Lower leg skin (tissue), 4 donors: ENCODE results near the gene WDR18. TPM values are rescaled to one million over a fixed set of nuclear protein-coding genes. Genes with fewer than 3 reads are reported as not detected.

Experiments used
- DNase-seq, 2 donors: peaks; one replicate each; pipeline ENCODE4 v3.0.0-alpha.2; 2019; ENCODE audit warnings: low spot score in 2 of 2
- H3K4me3 ChIP-seq: fragments of 200-600 bp; sonication (generic); 2 replicates; pipeline ENCODE4 v1.5.1; 2017; ENCODE audit warnings: mild to moderate bottlenecking, low read depth; ENCODE audit not compliant: poor library complexity, severe bottlenecking
- CTCF ChIP-seq, 3 donors: fragments of 450-650 bp; IDR thresholded peaks; one replicate each; pipeline ENCODE4 v1.5.1; 2016; ENCODE audit warnings: antibody characterized with exemption in 3 of 3, mild to moderate bottlenecking in 3 of 3, moderate library complexity in 2 of 3
- POLR2A ChIP-seq, 2 donors: fragments of 450-650 bp; IDR thresholded peaks; one replicate each; pipeline ENCODE4 v1.6.1; 2016 to 2017; ENCODE audit warnings: antibody characterized with exemption in 2 of 2, mild to moderate bottlenecking in 1 of 2, moderate library complexity in 1 of 2
- WGBS, 2 donors: methylation state at CpG; one replicate each; pipeline ENCODE4 v1.1.5; 2018; 5-methylcytosine and 5-hydroxymethylcytosine counted together
- intact Hi-C: fragments of 100-400 bp; cut with DNase I; formaldehyde crosslinking; loops from one replicate; pipeline ENCODE4 v1.15.0; 2023; ENCODE audit warnings: low total_unique reads
- total RNA-seq, 4 donors: library from RNA; depleted of rRNA; stranded (reverse); fragments of >200 nt; gene quantifications; one replicate each; pipeline ENCODE4 v1.1.0, GENCODE V29; 2016

The WDR18 gene
- total RNA-seq, 4 donors from 2014 or later = 29.0 to 66.9 (median 39.9) TPM

- no peak for DNase-seq
- intact Hi-C loops = no loop called here
- TF ChIP-seq POLR2A (IDR thresholded peaks at IDR 0.05) (no peak), CTCF (IDR thresholded peaks at IDR 0.05) (no peak)
- 50 to 57% methylated on average over 22 of the region's 22 CpGs for WGBS, 2 donors
- H3K4me3 ChIP-seq = no peak overlapping the region
Measured at GRCh38 chr19:1038978-1039645, 55.0 kb downstream of the WDR18 start.

GRCh38 chr19:1039646-1040475, 55.7 kb downstream of the WDR18 start, which contains the start of gene ABCA7:
Gene ABCA7 (plus strand): TSS chr19:1040107. CDS start chr19:1041362, 1,255 bp downstream.
- 1 to 3% methylated on average over 41 to 54 of the region's 56 CpGs for WGBS, 2 donors
- H3K4me3 ChIP-seq = peak within 1 kb of the TSS; percentile 31
- intact Hi-C loops = no loop called here
- TF ChIP-seq CTCF (IDR thresholded peaks at IDR 0.05) (no peak), POLR2A (IDR thresholded peaks at IDR 0.05) (no peak)
- DNase-seq = peak; percentile 96 to 99

- intact Hi-C loops = no loop called here
- peak overlapping the region; percentile 31 for H3K4me3 ChIP-seq
- peak; percentile 93 to 97 for DNase-seq
- WGBS, 2 donors = 1 to 2% methylated on average over 24 to 27 of the region's 27 CpGs
- TF ChIP-seq POLR2A (IDR thresholded peaks at IDR 0.05) (no peak), CTCF (IDR thresholded peaks at IDR 0.05) (no peak)
Measured at GRCh38 chr19:1040476-1041271, 56.5 kb downstream of the WDR18 start.

DNA sequence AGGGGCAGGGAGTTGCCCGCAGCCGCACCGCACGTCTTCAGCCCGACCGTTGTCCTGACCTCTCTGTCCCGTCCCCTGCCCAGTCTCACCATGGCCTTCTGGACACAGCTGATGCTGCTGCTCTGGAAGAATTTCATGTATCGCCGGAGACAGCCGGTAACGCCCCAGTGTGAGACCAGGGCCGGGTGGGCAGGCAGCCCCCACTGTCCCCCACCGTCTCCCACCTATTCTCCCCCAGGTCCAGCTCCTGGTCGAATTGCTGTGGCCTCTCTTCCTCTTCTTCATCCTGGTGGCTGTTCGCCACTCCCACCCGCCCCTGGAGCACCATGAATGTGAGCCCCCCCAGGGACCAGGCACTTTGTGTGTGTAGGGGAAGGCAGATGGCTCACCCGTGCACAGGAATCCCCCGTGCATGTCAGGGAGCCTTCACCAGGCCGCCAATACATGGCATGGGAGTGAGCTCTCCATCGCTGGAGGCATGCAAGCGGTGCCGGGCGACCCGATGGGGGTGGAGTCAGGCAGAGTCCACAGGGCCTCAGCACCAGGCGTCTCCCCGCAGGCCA, 57.2 kb downstream of the WDR18 start:
- no peak for TF ChIP-seq CTCF (IDR thresholded peaks at IDR 0.05)
- intact Hi-C loops = no loop called here
- H3K4me3 ChIP-seq = no peak overlapping the region
- 10 to 32% methylated on average over 16 to 25 of the region's 26 CpGs for WGBS, 2 donors
- DNase-seq = no peak

DNA sequence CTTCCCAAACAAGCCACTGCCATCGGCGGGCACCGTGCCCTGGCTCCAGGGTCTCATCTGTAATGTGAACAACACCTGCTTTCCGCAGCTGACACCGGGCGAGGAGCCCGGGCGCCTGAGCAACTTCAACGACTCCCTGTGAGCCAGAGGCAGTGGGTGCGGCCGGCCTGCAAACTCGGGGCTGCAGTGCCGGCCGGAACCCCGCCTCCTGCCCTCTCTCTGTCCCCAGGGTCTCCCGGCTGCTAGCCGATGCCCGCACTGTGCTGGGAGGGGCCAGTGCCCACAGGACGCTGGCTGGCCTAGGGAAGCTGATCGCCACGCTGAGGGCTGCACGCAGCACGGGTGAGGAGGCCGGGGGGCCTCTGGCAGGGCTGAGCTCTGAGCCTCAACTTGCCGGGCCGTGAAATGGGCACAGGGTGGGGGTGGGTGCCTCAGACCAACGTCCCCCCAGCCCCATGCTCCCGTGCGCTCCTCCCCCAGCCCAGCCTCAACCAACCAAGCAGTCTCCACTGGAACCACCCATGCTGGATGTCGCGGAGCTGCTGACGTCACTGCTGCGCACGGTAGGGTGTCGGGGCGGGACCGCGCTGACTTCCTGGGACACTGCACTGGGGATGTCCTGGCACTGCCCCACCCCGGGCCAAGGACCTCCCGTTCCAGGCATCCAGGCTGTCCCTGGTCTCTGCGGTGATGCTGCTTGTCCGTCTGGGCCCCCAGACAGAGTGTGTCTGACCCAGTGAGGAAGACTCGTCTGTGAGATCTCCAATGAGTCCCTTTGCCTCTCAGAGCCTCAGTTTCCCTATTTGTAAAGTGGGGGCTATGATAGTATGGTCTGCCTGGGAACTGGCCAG, 57.9 kb downstream of the WDR18 start:
- TF ChIP-seq POLR2A (IDR thresholded peaks at IDR 0.05) (no peak), CTCF (IDR thresholded peaks at IDR 0.05) (no peak)
- H3K4me3 ChIP-seq = no peak overlapping the region
- intact Hi-C loops = no loop called here

More for the DNA sequence above, 57.9 kb downstream of the WDR18 start:
- 19 to 29% methylated on average over 37 to 40 of the region's 43 CpGs for WGBS, 2 donors
- peak; percentile 79 to 95 for DNase-seq
